ENCODE results near the gene IFRD2.

IFRD2 gene

GRCh38 chr3:50292159-50293078, at the start of gene IFRD2:
Gene IFRD2 (minus strand): TSS chr3:50292429. CDS start chr3:50292274, 155 bp downstream.
- peak; percentile 97 for DNase-seq

- no peak for DNase-seq
Observed at GRCh38 chr3:50341537-50341936, 49.3 kb upstream of the IFRD2 start.

- DNase-seq: peak; percentile 77
Observed at GRCh38 chr3:50340448-50341329, 48.5 kb upstream of the IFRD2 start, which contains the start of gene RASSF1. Gene RASSF1 (minus strand): TSS chr3:50340836. CDS start chr3:50340805, 31 bp downstream.

GRCh38 chr3:50340147-50340447, 47.9 kb upstream of the IFRD2 start:
- DNase-seq: no peak

- DNase-seq: peak; percentile 78
Observed at GRCh38 chr3:50339485-50340146, 47.4 kb upstream of the IFRD2 start.

- no peak for DNase-seq
Observed at GRCh38 chr3:50338965-50339364, 46.7 kb upstream of the IFRD2 start.

- DNase-seq: peak; percentile 99
Observed at GRCh38 chr3:50337175-50337861, 45.1 kb upstream of the IFRD2 start.

- peak; percentile 31 for DNase-seq
Observed at GRCh38 chr3:50336452-50337174, 44.4 kb upstream of the IFRD2 start.

GRCh38 chr3:50334339-50335075, 42.3 kb upstream of the IFRD2 start:
- no peak for DNase-seq

GRCh38 chr3:50333744-50334328, 41.6 kb upstream of the IFRD2 start:
- peak; percentile 55 for DNase-seq

GRCh38 chr3:50331364-50331907, 39.2 kb upstream of the IFRD2 start:
- DNase-seq: no peak

GRCh38 chr3:50330330-50330729, 38.1 kb upstream of the IFRD2 start:
- no peak for DNase-seq

- DNase-seq: peak; percentile 94
Observed at GRCh38 chr3:50327943-50328691, 35.9 kb upstream of the IFRD2 start, which contains the start of gene TUSC2. Gene TUSC2 (minus strand): TSS chr3:50328223. CDS start chr3:50328099, 124 bp downstream.

GRCh38 chr3:50327129-50327528, 34.9 kb upstream of the IFRD2 start:
- DNase-seq: no peak

- DNase-seq: no peak
Observed at GRCh38 chr3:50326182-50326541, 33.9 kb upstream of the IFRD2 start.

- DNase-seq: no peak
Observed at GRCh38 chr3:50325497-50326181, 33.4 kb upstream of the IFRD2 start.

GRCh38 chr3:50325113-50325480, 32.9 kb upstream of the IFRD2 start:
- DNase-seq: no peak

GRCh38 chr3:50324351-50325112, 32.3 kb upstream of the IFRD2 start:
- DNase-seq: peak; percentile 64

Data from fibroblast of skin of right biceps (primary cell).